Measurements from ENCODE around the gene PRKN.

The PRKN gene

GRCh38 chr6:162770955-162771354, 43.4 kb upstream of the PRKN start:
- Histone ChIP-seq H4K20me1 (ENCODE audit: insufficient read depth) (no peaks in the 10 kb centered on the region), H3K4me3 (IDR thresholded peaks at IDR 0.05; ENCODE audit: insufficient read depth, low read depth, low read length) (no peak overlapping the region), H3K4me2 (no peak overlapping the region), H3K27me3 (ENCODE audit: insufficient read depth, low read depth) (no peaks in the 10 kb centered on the region), H3K36me3 (ENCODE audit: insufficient read depth) (no peaks in the 10 kb centered on the region), H3K9ac (no peak overlapping the region), H3K79me2 (ENCODE audit: insufficient read depth, low read depth) (no peaks in the 10 kb centered on the region), H2AFZ (ENCODE audit: low read depth) (no peak overlapping the region), H3K4me1 (ENCODE audit: low read depth, poor library complexity, severe bottlenecking) (no peaks in the 10 kb centered on the region), H3K27ac (no peak overlapping the region)
- no peak for TF ChIP-seq CTCF (conservative IDR thresholded peaks at IDR 0.05; ENCODE audit: low read depth, low read length)

GRCh38 chr6:162770136-162770535, 42.6 kb upstream of the PRKN start:
- no peaks in the 10 kb centered on the region for H3K79me2 ChIP-seq (ENCODE audit: insufficient read depth, low read depth)
- no peak overlapping the region for H3K4me2 ChIP-seq
- H3K27ac ChIP-seq: no peak overlapping the region
- no peaks in the 10 kb centered on the region for H3K4me1 ChIP-seq (ENCODE audit: low read depth, poor library complexity, severe bottlenecking)
- no peak overlapping the region for H3K4me3 ChIP-seq (IDR thresholded peaks at IDR 0.05; ENCODE audit: insufficient read depth, low read depth, low read length)
- H4K20me1 ChIP-seq (ENCODE audit: insufficient read depth): no peaks in the 10 kb centered on the region
- TF ChIP-seq CTCF (conservative IDR thresholded peaks at IDR 0.05; ENCODE audit: low read depth, low read length): no peak
- no peaks in the 10 kb centered on the region for H3K36me3 ChIP-seq (ENCODE audit: insufficient read depth)
- H2AFZ ChIP-seq (ENCODE audit: low read depth): no peak overlapping the region
- no peaks in the 10 kb centered on the region for H3K27me3 ChIP-seq (ENCODE audit: insufficient read depth, low read depth)
- no peak overlapping the region for H3K9ac ChIP-seq

- no peak overlapping the region for H2AFZ ChIP-seq (ENCODE audit: low read depth)
- H4K20me1 ChIP-seq (ENCODE audit: insufficient read depth): no peaks in the 10 kb centered on the region
- H3K9ac ChIP-seq: no peak overlapping the region
- no peaks in the 10 kb centered on the region for H3K36me3 ChIP-seq (ENCODE audit: insufficient read depth)
- no peak for TF ChIP-seq CTCF (conservative IDR thresholded peaks at IDR 0.05; ENCODE audit: low read depth, low read length)
- H3K79me2 ChIP-seq (ENCODE audit: insufficient read depth, low read depth): no peaks in the 10 kb centered on the region
- no peak overlapping the region for H3K4me2 ChIP-seq
- H3K4me1 ChIP-seq (ENCODE audit: low read depth, poor library complexity, severe bottlenecking): no peaks in the 10 kb centered on the region
- H3K27ac ChIP-seq: no peak overlapping the region
- H3K4me3 ChIP-seq (IDR thresholded peaks at IDR 0.05; ENCODE audit: insufficient read depth, low read depth, low read length): no peak overlapping the region
- no peaks in the 10 kb centered on the region for H3K27me3 ChIP-seq (ENCODE audit: insufficient read depth, low read depth)
Measured at GRCh38 chr6:162753775-162754174, 26.2 kb upstream of the PRKN start.

- Histone ChIP-seq H3K9ac (no peak overlapping the region), H3K79me2 (ENCODE audit: insufficient read depth, low read depth) (no peaks in the 10 kb centered on the region), H2AFZ (ENCODE audit: low read depth) (no peak overlapping the region), H3K36me3 (ENCODE audit: insufficient read depth) (no peaks in the 10 kb centered on the region), H3K4me1 (ENCODE audit: low read depth, poor library complexity, severe bottlenecking) (no peaks in the 10 kb centered on the region), H3K27ac (no peak overlapping the region), H3K4me2 (no peak overlapping the region), H3K4me3 (IDR thresholded peaks at IDR 0.05; ENCODE audit: insufficient read depth, low read depth, low read length) (no peak overlapping the region), H4K20me1 (ENCODE audit: insufficient read depth) (no peaks in the 10 kb centered on the region), H3K27me3 (ENCODE audit: insufficient read depth, low read depth) (no peaks in the 10 kb centered on the region)
- TF ChIP-seq CTCF (conservative IDR thresholded peaks at IDR 0.05; ENCODE audit: low read depth, low read length): no peak
Measured at GRCh38 chr6:162751211-162751859, 23.8 kb upstream of the PRKN start.
